Endothelial cell (in vitro differentiated cells): Measurements from ENCODE around the gene NBR1. TPM values are rescaled to one million over a fixed set of nuclear protein-coding genes. Genes with fewer than 3 reads are reported as not detected.
"Not testable (repeated sequence)": the region's sequence is repeated elsewhere in the genome, so short reads cannot be mapped to it uniquely, and the experiment has no call there.

ENCODE experiments used
- DNase-seq: peaks from one replicate; pipeline ENCODE4 v3.0.0; 2021; ENCODE audit warnings: low spot score
- H3K27ac Mint-ChIP-seq: one replicate; pipeline ENCODE4 v1.8.0; 2021; ENCODE audit warnings: mixed read lengths, inconsistent platforms; ENCODE audit not compliant: unreplicated experiment
- H3K27me3 Mint-ChIP-seq: one replicate; pipeline ENCODE4 v1.8.0; 2021; ENCODE audit warnings: mild to moderate bottlenecking, moderate library complexity, mixed read lengths, inconsistent platforms; ENCODE audit not compliant: unreplicated experiment
- H3K36me3 Mint-ChIP-seq: one replicate; pipeline ENCODE4 v1.8.0; 2021; ENCODE audit warnings: mild to moderate bottlenecking, low read depth, mixed read lengths, inconsistent platforms; ENCODE audit not compliant: unreplicated experiment
- H3K4me1 Mint-ChIP-seq: one replicate; pipeline ENCODE4 v1.8.0; 2021; ENCODE audit warnings: mild to moderate bottlenecking, mixed read lengths, inconsistent platforms; ENCODE audit not compliant: unreplicated experiment
- H3K4me3 Mint-ChIP-seq: one replicate; pipeline ENCODE4 v1.8.0; 2021; ENCODE audit warnings: mild to moderate bottlenecking, mixed read lengths, inconsistent platforms; ENCODE audit not compliant: unreplicated experiment
- H3K9me3 Mint-ChIP-seq: one replicate; pipeline ENCODE4 v1.8.0; 2021; ENCODE audit warnings: mixed read lengths, inconsistent platforms; ENCODE audit not compliant: unreplicated experiment
- total RNA-seq: library from RNA; stranded (reverse); fragmentation: NEBNext Ultra II Directional; extraction: Animal tissue kit (Norgen Biotek cat#: 25700); gene quantifications from one replicate; pipeline ENCODE4 v1.2.1, GENCODE V29; 2021; ENCODE audit not compliant: unreplicated experiment
- TF ChIP-seq, protein P1 (sequence below): fragments of 200-600 bp; sonication (generic); IDR thresholded peaks from one replicate; pipeline ENCODE4 v1.5.0; 2021; ENCODE audit warnings: antibody characterized with exemption; ENCODE audit not compliant: unreplicated experiment

Gene NBR1
- total RNA-seq, 1 donor from 2014 or later: 74.9 TPM

DNA sequence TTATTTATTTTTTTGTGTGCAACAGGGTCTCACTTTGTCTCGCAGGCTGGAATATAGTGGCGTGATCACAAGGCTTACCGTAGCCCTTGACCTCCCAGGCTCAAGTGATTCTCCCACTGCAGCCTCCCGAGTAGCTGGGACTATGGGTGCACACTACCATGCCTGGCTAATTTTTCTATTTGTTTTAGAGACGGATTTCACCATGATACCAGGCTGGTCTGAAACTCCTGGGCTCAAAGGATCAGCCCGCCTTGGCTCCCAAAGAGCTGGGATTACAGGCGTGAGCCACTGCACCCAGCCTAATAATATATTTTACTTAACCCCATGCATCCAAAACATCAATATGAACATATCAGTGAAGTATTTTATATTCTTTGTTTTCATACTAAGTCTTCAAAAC, 55.4 kb downstream of the NBR1 start:
- peaks cover 4% of the 10 kb centered on the region for H3K36me3 Mint-ChIP-seq
- H3K9me3 Mint-ChIP-seq: no peaks in the 10 kb centered on the region
- no peak for DNase-seq
- TF ChIP-seq, protein P1, sequence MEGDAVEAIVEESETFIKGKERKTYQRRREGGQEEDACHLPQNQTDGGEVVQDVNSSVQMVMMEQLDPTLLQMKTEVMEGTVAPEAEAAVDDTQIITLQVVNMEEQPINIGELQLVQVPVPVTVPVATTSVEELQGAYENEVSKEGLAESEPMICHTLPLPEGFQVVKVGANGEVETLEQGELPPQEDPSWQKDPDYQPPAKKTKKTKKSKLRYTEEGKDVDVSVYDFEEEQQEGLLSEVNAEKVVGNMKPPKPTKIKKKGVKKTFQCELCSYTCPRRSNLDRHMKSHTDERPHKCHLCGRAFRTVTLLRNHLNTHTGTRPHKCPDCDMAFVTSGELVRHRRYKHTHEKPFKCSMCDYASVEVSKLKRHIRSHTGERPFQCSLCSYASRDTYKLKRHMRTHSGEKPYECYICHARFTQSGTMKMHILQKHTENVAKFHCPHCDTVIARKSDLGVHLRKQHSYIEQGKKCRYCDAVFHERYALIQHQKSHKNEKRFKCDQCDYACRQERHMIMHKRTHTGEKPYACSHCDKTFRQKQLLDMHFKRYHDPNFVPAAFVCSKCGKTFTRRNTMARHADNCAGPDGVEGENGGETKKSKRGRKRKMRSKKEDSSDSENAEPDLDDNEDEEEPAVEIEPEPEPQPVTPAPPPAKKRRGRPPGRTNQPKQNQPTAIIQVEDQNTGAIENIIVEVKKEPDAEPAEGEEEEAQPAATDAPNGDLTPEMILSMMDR: no peak
- no peak overlapping the region for H3K4me3 Mint-ChIP-seq
- H3K27ac Mint-ChIP-seq: no peak overlapping the region
- peaks cover 6% of the 10 kb centered on the region for H3K4me1 Mint-ChIP-seq
- H3K27me3 Mint-ChIP-seq: peaks cover 6% of the 10 kb centered on the region

DNA sequence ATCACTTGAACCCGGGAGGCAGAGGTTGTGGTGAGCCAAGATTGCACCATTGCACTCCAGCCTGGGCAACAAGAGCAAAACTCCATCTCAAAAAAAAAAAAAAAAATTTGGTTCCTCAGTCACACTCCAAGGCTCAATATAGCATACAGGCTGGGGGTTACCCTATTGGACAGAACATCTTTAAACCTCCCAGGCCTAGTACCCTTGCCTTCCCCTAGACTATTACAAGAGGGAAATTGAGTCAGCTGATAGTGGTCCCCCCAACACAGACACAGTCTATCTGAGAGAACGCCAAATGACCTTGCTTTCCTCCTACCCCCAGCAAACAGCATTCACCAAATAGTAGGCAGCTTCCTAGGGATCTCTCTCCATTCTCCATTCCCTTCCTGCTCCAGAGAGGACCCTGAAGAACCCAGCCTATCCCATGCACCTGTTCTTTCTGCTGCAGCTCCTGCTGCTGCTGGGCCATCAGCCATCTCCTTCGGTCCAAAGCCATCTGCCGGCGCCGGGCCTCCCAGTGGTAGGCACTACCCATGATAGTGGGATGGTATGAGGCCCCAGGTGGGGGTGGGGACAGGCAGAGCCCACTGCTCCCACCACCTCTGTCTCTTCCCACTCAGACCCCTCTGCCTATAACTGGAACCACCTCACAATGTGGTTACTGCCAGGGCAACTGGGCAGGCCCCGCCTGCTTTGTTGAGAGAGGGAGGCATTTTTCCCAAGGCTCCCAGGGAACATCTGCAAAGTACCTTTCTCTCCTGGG, 57.2 kb downstream of the NBR1 start, which contains the start of gene CCDC200:
Gene CCDC200 (minus strand): TSS at position 604 of the 763 bp plus-strand sequence. CDS start 69 bp downstream, at position 535.
- not testable (repeated sequence) for H3K36me3 Mint-ChIP-seq, H3K27me3 Mint-ChIP-seq, H3K4me3 Mint-ChIP-seq, H3K4me1 Mint-ChIP-seq, DNase-seq, H3K9me3 Mint-ChIP-seq, H3K27ac Mint-ChIP-seq

DNA sequence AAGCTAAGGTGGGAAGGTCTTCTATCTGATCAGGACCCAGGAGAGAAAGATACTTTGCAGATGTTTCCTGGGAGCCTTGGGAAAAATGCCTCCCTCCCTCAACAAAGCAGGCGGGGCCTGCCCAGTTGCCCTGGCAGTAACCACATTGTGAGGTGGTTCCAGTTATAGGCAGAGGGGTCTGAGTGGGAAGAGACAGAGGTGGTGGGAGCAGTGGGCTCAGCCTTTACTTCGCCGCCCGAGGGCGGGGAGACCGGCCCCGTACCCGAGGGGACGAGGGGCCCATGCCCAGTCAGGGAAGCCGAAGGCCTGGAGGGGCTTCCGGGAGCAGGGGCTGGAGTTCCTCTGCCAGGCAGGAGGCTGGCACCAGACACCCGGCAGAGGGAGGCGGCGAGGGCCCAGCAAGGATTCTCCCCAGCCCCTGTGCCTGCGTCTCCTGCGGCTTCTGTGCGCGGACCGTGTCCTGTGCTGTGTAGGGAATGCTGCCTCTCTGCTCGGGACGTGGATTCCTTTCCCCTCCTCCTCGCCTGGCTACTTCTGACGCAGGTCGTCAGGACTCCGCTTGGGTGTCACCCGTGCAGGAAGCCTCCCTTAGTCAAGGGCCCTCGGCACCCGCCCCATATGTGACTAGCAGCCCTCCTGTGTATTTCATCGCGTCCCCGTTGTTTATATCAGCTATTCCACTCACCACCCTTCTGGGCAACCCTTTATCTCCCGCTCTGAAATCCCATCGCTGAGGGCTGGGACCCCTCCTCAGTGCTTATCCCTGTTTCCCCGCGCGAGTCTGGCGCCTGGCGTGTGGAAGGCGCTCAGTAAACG, 60.4 kb downstream of the NBR1 start:
- peak overlapping the region; percentile 12 for H3K4me3 Mint-ChIP-seq
- H3K36me3 Mint-ChIP-seq, H3K4me1 Mint-ChIP-seq, H3K9me3 Mint-ChIP-seq, H3K27me3 Mint-ChIP-seq, H3K27ac Mint-ChIP-seq: not testable (repeated sequence)
- peak; percentile 4 for DNase-seq

- peak; percentile 67 for DNase-seq
- Mint-ChIP-seq H3K27ac (peak overlapping the region; percentile 65), H3K4me3 (peak overlapping the region; percentile 33)
- not testable (repeated sequence) for H3K36me3 Mint-ChIP-seq, H3K4me1 Mint-ChIP-seq, H3K27me3 Mint-ChIP-seq, H3K9me3 Mint-ChIP-seq
Measured at GRCh38 chr17:43232021-43232699, 61.1 kb downstream of the NBR1 start.

- H3K36me3 Mint-ChIP-seq, H3K9me3 Mint-ChIP-seq: not testable (repeated sequence)
Measured at GRCh38 chr17:43233263-43233662, 62.2 kb downstream of the NBR1 start.

GRCh38 chr17:43233877-43234276, 62.9 kb downstream of the NBR1 start, which contains the start of gene RNU2-1:
RNU2-1 (minus strand) TSS chr17:43233977.
- peak within 1 kb of the TSS; percentile 64 for H3K27ac Mint-ChIP-seq
- DNase-seq: not testable (repeated sequence)

More at GRCh38 chr17:43233263-43233662, 62.2 kb downstream of the NBR1 start:
- not testable (repeated sequence) for H3K27me3 Mint-ChIP-seq, H3K4me3 Mint-ChIP-seq, H3K4me1 Mint-ChIP-seq
- H3K27ac Mint-ChIP-seq: peak overlapping the region; percentile 64
- DNase-seq: peak; percentile 1

DNA sequence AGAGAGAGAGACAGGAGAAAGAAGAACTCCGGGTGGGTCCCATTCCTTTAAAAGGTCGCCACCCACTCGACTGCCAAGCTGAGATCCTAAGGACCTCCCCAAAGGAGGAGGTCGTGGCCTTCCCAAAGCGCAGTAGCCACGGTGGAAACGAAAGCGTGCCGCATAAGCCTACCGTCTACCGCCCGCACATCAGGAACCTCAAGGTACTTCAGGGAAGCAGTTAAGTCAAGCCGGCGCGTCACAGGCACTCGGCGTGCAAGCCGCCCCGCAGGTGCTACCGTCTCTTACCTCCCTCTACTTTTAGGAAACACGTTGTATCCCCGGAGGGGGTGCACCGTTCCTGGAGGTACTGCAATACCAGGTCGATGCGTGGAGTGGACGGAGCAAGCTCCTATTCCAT, 68.6 kb downstream of the NBR1 start:
- not testable (repeated sequence) for H3K9me3 Mint-ChIP-seq, H3K4me3 Mint-ChIP-seq, H3K27ac Mint-ChIP-seq, H3K27me3 Mint-ChIP-seq, H3K36me3 Mint-ChIP-seq, DNase-seq, H3K4me1 Mint-ChIP-seq

More at GRCh38 chr17:43233877-43234276, 62.9 kb downstream of the NBR1 start, which contains the start of gene RNU2-1:
- H3K36me3 Mint-ChIP-seq, H3K4me1 Mint-ChIP-seq, H3K27me3 Mint-ChIP-seq, H3K9me3 Mint-ChIP-seq, H3K4me3 Mint-ChIP-seq: not testable (repeated sequence)

DNA sequence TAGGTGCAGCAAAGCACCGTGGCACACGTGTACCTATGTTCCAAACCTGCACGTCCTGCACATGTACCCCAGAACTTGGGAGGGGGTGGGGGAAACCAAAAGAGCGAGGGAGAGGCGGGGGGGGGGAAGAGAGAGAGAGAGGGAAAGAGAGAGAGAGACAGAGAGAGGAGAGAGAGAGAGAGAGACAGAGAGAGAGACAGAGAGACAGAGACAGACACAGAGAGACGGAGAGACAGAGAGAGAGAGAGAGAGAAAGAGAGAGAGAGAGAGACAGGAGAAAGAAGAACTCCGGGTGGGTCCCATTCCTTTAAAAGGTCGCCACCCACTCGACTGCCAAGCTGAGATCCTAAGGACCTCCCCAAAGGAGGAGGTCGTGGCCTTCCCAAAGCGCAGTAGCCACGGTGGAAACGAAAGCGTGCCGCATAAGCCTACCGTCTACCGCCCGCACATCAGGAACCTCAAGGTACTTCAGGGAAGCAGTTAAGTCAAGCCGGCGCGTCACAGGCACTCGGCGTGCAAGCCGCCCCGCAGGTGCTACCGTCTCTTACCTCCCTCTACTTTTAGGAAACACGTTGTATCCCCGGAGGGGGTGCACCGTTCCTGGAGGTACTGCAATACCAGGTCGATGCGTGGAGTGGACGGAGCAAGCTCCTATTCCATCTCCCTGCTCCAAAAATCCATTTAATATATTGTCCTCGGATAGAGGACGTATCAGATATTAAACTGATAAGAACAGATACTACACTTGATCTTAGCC, 69.8 kb downstream of the NBR1 start:
- H3K4me1 Mint-ChIP-seq, H3K4me3 Mint-ChIP-seq, H3K27me3 Mint-ChIP-seq, H3K27ac Mint-ChIP-seq, H3K36me3 Mint-ChIP-seq, DNase-seq, H3K9me3 Mint-ChIP-seq: not testable (repeated sequence)

DNA sequence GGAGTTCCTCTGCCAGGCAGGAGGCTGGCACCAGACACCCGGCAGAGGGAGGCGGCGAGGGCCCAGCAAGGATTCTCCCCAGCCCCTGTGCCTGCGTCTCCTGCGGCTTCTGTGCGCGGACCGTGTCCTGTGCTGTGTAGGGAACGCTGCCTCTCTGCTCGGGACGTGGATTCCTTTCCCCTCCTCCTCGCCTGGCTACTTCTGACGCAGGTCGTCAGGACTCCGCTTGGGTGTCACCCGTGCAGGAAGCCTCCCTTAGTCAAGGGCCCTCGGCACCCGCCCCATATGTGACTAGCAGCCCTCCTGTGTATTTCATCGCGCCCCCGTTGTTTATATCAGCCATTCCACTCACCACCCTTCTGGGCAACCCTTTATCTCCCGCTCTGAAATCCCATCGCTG, 75.4 kb downstream of the NBR1 start:
- H3K4me1 Mint-ChIP-seq, H3K4me3 Mint-ChIP-seq, H3K27ac Mint-ChIP-seq, DNase-seq, H3K9me3 Mint-ChIP-seq, H3K36me3 Mint-ChIP-seq, H3K27me3 Mint-ChIP-seq: not testable (repeated sequence)
